Heart right ventricle (tissue), 16 donors: ENCODE data around the gene RFPL2. TPM values are rescaled to one million over a fixed set of nuclear protein-coding genes. Genes with fewer than 3 reads are reported as not detected.
A peak's percentile ranks its signal among the peaks of the same experiment; 100 is the strongest.

Experiments
- ATAC-seq, 8 donors: fragments of 200-7000 bp; cut with Tn5 transposase; one replicate each; pipeline ENCODE4 v1.9.1; 2020; ENCODE audit warnings: mild to moderate bottlenecking in 8 of 8, moderate library complexity in 8 of 8, moderate number of reproducible peaks in 1 of 8
- DNase-seq, 2 donors: peaks; one replicate each; pipeline ENCODE4 v3.0.0-alpha.2; 2020
- H3K27ac ChIP-seq, 10 donors: fragments of 200-600 bp; sonication (generic) in 2 of 10; one replicate each; pipeline versions ENCODE4 v1.5.0 to v1.8.0; 2020 to 2022; ENCODE audit warnings: mild to moderate bottlenecking in 3 of 10
- H3K27me3 ChIP-seq, 7 donors: fragments of 200-600 bp; one replicate each; pipeline ENCODE4 v1.8.0; 2021 to 2022; ENCODE audit warnings: mild to moderate bottlenecking in 2 of 7
- H3K36me3 ChIP-seq, 9 donors: fragments of 200-600 bp; sonication (generic) in 1 of 9; one replicate each; pipeline versions ENCODE4 v1.5.0 to v1.8.0; 2020 to 2022; ENCODE audit warnings: mild to moderate bottlenecking in 2 of 9
- H3K4me1 ChIP-seq, 9 donors: fragments of 200-600 bp; sonication (generic) in 1 of 9; one replicate each; pipeline versions ENCODE4 v1.5.0 to v1.8.0; 2020 to 2022; ENCODE audit warnings: mild to moderate bottlenecking in 4 of 9
- H3K4me3 ChIP-seq, 10 donors: fragments of 200-600 bp; sonication (generic) in 2 of 10; one replicate each; pipeline versions ENCODE4 v1.5.0 to v1.8.0; 2020 to 2022; ENCODE audit warnings: mild to moderate bottlenecking in 7 of 10, moderate library complexity in 2 of 10
- H3K9me3 ChIP-seq, 11 donors: fragments of 200-600 bp in 10 of 11; sonication (generic) in 2 of 11; one replicate each; pipeline versions ENCODE4 v1.5.0 to v1.8.0; 2013 to 2022; ENCODE audit warnings: mild to moderate bottlenecking in 2 of 11, control low read depth in 1 of 11, moderate library complexity in 1 of 11
- WGBS, 2 donors: extraction: QIAGEN DNeasy Blood & Tissue Kit; methylation state at CpG; one replicate each; pipeline ENCODE4 v1.1.7; 2013; ENCODE audit warnings: inconsistent platforms in 1 of 2; 5-methylcytosine and 5-hydroxymethylcytosine counted together
- intact Hi-C, 10 donors: fragments of 100-400 bp; cut with DNase I; formaldehyde crosslinking; loops; one replicate each; pipeline versions ENCODE4 v1.11.1 to v1.14.2; 2022
- long read RNA-seq, 3 donors: library from polyadenylated mRNA; unstranded; transcript quantifications; one replicate each; pipeline ENCODE4 v2.0.0, GENCODE V29; 2020 to 2021
- polyA plus RNA-seq, 2 donors: library from polyadenylated mRNA; stranded (reverse); fragments of 200-250 nt; gene quantifications; one replicate each; pipeline ENCODE4 v1.2.3, GENCODE V29; 2013
- total RNA-seq, 10 donors: library from RNA; stranded (reverse); fragmentation: NEBNext Ultra II Directional in 3 of 10; extraction: Animal tissue kit (Norgen Biotek cat#: 25700) in 3 of 10; gene quantifications; one replicate each; pipeline versions ENCODE4 v1.2.1 to v1.2.4, GENCODE V29; 2021 to 2023
- TF ChIP-seq, protein P1 (sequence below), 9 donors: fragments of 200-600 bp; sonication (generic) in 2 of 9; IDR thresholded peaks; one replicate each; pipeline versions ENCODE4 v1.5.0 to v1.8.0; 2021 to 2022; ENCODE audit warnings: antibody characterized with exemption in 9 of 9, mild to moderate bottlenecking in 5 of 9, moderate library complexity in 1 of 9
- donor health status: Arrhythmogenic right ventricular cardiomyopathy.
- donor health status: ischemic (EF 13 %, LVEDD 7.1; RV severe dilation, severe dysfunction).
- donor health status: healthy with polysubstance abuse.
- donor health status: DM: no; HTN: yes; CAD: no.
- donor health status: DM: no; HTN: no; CAD: no.
- donor health status: ischemic (EF 25% LVEDD 6.9; RV normal size, moderate dysfunction).
- donor health status: ischemic (EF 25% LVEDD 5.7; RV mildly dilated, moderate dysfunction).
- donor health status: healthy.
- donor health status: DM: yes; HTN: yes; CAD: no.
- donor health status: Ischemic cardiomyopathy.
- donor health status: ischemic (EF 35%, LVEDD 5.7; RV mildly dilated, moderate dysfunction).
- donor health status: nonischemic (EF 11% LVEDD 7.7; RV severe dilation, severe dysfunction).
- donor health status: DM: yes; HTN: yes; CAD: no.
- donor health status: PGD.
- donor health status: ischemic (EF 29% LVEDD 5.4; RV normal size, mild dysfunction).
- donor health status: nonischemic (EF 23%, LVEDD 6.1; RV moderate dilation, normal function).

The RFPL2 gene
- not detected for total RNA-seq
- polyA plus RNA-seq: under 1 TPM in 1 of 2 donors, not detected in 1; 0.03 TPM
- long read RNA-seq, donor 1: 0 reads
- long read RNA-seq, donor 2: 0 reads
- long read RNA-seq, donor 3: 0 reads

DNA sequence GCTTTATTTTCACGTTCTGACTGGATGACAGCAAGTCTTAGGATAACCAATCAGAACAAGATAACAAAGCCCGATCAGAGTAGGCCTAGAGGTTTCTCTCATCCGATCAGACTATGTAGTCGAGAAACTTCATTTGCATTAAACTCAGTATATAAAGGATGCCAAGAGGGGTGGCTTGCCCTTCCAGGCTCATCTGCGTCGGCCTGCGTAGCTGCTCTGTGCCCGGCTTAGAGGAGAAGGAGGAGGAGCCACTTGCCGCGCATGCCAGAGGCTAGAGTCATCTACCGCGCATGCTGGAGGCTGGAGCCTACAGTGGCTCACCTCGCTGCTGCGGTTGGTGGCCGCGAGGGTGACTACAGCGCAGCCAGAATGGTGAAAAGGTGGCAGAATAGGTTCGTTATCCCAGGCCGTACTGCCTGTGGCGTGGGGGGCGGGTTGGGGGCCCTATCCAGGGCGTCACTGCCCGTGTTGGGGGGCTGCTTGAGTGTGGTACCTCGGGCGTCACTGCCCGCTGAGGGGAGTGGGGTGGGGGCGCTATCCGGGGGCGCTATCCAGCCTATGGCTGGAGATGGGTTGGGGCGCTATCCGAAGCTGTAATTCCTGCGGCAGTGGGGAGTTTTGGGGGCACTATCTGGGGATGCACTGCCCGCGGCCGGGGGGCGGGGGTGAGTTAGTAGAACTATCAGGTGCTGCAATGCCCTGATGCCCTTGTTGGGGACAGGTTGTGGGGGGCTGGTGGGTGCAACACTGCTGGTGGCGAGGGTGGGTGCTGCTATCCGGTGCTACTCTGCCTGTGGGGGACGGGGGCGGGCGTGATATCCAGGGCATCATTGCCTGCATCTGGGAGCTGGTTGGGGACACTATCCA lies at the start of gene RFPL2:
TSS of gene RFPL2 (minus strand) at position 218 of the 867 bp plus-strand sequence. CDS start 2,622 bp downstream, outside the sequence.
- Histone ChIP-seq H3K27me3 (peaks cover 0 to 35% (median 22%) of the 10 kb centered on the region in 7 donors), H3K27ac (no peak within 1 kb of the TSS), H3K4me3 (peak within 1 kb of the TSS in 5 of 10 donors; percentile 16 to 40 (median 20)), H3K36me3 (no peaks in the 10 kb centered on the region), H3K4me1 (peaks cover 0 to 15% (median 9%) of the 10 kb centered on the region in 9 donors), H3K9me3 (no peaks in the 10 kb centered on the region)
- 71 to 75% methylated on average over 41 of the region's 41 CpGs for WGBS, 2 donors
- intact Hi-C loops: loop anchor here in 7 of 10 donors (5.0 to 10.0 kb wide), 4 partner anchors 170 to 233 kb away; no protein-coding TSS in a partner anchor
- DNase-seq: peak in 1 of 2 donors; percentile 38
- TF ChIP-seq, protein P1, sequence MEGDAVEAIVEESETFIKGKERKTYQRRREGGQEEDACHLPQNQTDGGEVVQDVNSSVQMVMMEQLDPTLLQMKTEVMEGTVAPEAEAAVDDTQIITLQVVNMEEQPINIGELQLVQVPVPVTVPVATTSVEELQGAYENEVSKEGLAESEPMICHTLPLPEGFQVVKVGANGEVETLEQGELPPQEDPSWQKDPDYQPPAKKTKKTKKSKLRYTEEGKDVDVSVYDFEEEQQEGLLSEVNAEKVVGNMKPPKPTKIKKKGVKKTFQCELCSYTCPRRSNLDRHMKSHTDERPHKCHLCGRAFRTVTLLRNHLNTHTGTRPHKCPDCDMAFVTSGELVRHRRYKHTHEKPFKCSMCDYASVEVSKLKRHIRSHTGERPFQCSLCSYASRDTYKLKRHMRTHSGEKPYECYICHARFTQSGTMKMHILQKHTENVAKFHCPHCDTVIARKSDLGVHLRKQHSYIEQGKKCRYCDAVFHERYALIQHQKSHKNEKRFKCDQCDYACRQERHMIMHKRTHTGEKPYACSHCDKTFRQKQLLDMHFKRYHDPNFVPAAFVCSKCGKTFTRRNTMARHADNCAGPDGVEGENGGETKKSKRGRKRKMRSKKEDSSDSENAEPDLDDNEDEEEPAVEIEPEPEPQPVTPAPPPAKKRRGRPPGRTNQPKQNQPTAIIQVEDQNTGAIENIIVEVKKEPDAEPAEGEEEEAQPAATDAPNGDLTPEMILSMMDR (IDR thresholded peaks at IDR 0.05): no peak
- ATAC-seq: peak in 5 of 8 donors; percentile 48 to 79 (median 55)

DNA sequence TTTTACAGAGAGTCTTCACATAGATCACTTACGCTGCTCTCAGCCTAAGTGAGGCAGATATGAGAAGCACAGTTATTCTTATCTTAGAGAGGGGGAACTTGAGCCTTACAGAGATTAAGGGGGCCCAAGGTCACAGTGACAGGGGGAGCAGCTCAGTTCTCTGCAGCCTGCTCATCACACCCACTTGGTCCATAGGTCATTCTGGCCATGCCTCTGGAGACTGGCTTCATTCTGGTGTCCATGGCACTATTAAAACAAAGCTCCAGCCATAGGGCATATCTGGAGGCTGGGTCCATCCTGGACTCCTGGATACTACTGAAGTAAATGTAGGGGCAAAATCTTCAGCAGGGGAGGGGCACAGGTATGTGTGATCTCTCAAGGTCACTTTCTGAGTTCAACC lies 44.4 kb upstream of the RFPL2 start:
- no peak overlapping the region for H3K4me3 ChIP-seq
- no peaks in the 10 kb centered on the region for H3K36me3 ChIP-seq
- H3K4me1 ChIP-seq: peaks cover 0 to 16% (median 0%) of the 10 kb centered on the region in 9 donors
- H3K9me3 ChIP-seq: no peaks in the 10 kb centered on the region
- DNase-seq (no peak), ATAC-seq (no peak)
- intact Hi-C loops: no loop called here
- H3K27ac ChIP-seq: no peak overlapping the region
- TF ChIP-seq, protein P1 (IDR thresholded peaks at IDR 0.05): no peak
- no peaks in the 10 kb centered on the region for H3K27me3 ChIP-seq
- WGBS, 2 donors: 46 to 63% methylated on average over 1 of the region's 1 CpG

DNA sequence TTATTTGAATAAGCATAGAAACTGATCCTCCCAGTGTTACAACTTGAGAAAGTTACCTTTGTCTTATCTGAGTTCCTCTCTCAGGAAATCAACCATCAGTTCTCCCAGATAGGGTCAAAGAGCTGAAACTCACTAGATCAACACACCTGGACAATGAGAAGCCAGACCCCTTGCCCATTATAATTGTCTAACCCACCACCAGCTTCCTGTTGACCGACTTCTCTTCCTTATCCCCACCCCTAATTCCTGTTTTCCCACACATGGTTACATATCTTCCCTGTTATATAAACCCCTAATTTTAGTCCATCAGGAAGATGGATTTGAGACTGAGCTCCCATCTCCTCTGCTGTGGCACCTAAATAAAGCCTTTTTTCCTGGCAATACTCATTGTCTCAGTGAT lies 43.4 kb upstream of the RFPL2 start:
- Histone ChIP-seq H3K4me1 (peaks cover 0 to 16% (median 0%) of the 10 kb centered on the region in 9 donors), H3K27me3 (no peaks in the 10 kb centered on the region), H3K27ac (no peak overlapping the region), H3K4me3 (no peak overlapping the region), H3K36me3 (no peaks in the 10 kb centered on the region), H3K9me3 (no peaks in the 10 kb centered on the region)
- WGBS, 2 donors: 43 to 57% methylated on average over 1 of the region's 1 CpG
- TF ChIP-seq, protein P1 (IDR thresholded peaks at IDR 0.05): no peak
- DNase-seq (no peak), ATAC-seq (no peak)
- intact Hi-C loops: no loop called here

DNA sequence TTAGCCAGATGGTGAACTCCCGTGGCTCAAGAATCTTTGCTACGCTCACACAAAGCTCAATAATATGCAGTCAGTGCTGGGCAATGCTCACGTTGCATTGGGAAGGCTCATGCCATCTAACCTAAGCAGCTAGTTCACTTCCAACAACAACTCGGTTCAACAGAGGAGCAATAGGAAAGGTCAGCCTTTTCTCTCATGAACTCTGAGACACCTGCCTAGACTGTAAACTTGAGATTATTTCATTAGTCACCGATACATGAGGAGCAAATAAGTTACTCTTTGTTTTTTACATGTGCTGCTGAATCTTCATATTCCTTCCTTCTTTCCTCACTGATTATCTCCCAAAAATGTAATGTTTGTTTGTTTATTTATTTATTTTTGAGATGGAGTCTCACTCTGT lies 41.3 kb upstream of the RFPL2 start:
- intact Hi-C loops: no loop called here
- TF ChIP-seq, protein P1 (IDR thresholded peaks at IDR 0.05): no peak
- no peaks in the 10 kb centered on the region for H3K9me3 ChIP-seq
- 86 to 89% methylated on average over 5 of the region's 5 CpGs for WGBS, 2 donors
- H3K27ac ChIP-seq: no peak overlapping the region
- no peak for ATAC-seq
- H3K27me3 ChIP-seq: no peaks in the 10 kb centered on the region
- H3K4me3 ChIP-seq: no peak overlapping the region
- DNase-seq: no peak
- no peaks in the 10 kb centered on the region for H3K36me3 ChIP-seq
- H3K4me1 ChIP-seq: peaks cover 0 to 16% (median 0%) of the 10 kb centered on the region in 9 donors
